PC-9 (cell line): ENCODE results near the gene UGDH.

ENCODE experiments used
- CTCF ChIP-seq: fragments of 200-600 bp; sonication (generic); conservative IDR thresholded peaks from 2 replicates; pipeline ENCODE4 v1.6.1; 2017; ENCODE audit warnings: mixed run types, antibody characterized with exemption, mild to moderate bottlenecking, moderate library complexity
- EZH2 ChIP-seq: fragments of 200-600 bp; sonication (generic); IDR thresholded peaks from 2 replicates; pipeline ENCODE4 v1.8.0; 2017; ENCODE audit warnings: antibody characterized with exemption, low read depth

GRCh38 chr4:39486221-39486804, 40.9 kb downstream of the UGDH start:
- no peak for TF ChIP-seq CTCF
- TF ChIP-seq EZH2: no peak
